ENCODE data around the gene SLC30A2. TPM values are rescaled to one million over a fixed set of nuclear protein-coding genes. Genes with fewer than 3 reads are reported as not detected.

Gene SLC30A2
- polyA plus RNA-seq, 1 donor from 2014 or later: 0.46 TPM

GRCh38 chr1:26028490-26028980, 17.4 kb downstream of the SLC30A2 start:
- Histone ChIP-seq H3K9ac (ENCODE audit: low read length) (no peak overlapping the region), H4K20me1 (ENCODE audit: insufficient read depth) (no peaks in the 10 kb centered on the region), H3K79me2 (replicated peaks; ENCODE audit: insufficient read depth, low read length) (no peaks in the 10 kb centered on the region), H3K27me3 (ENCODE audit: insufficient read depth, low read depth, low read length) (no peaks in the 10 kb centered on the region), H3K4me2 (ENCODE audit: low read length) (no peak overlapping the region), H3K27ac (ENCODE audit: low read length) (no peak overlapping the region), H3K9me3 (ENCODE audit: low read length) (no peaks in the 10 kb centered on the region), H2AFZ (ENCODE audit: low read depth, low read length) (no peak overlapping the region), H3F3A (ENCODE audit: insufficient read depth, low read length, poor library complexity, severe bottlenecking) (no peaks in the 10 kb centered on the region), H3K4me3 (ENCODE audit: low read length) (no peak overlapping the region), H3K9me2 (ENCODE audit: insufficient read depth, low read length) (no peaks in the 10 kb centered on the region), H3K36me3 (ENCODE audit: insufficient read depth, low read length) (no peaks in the 10 kb centered on the region)
- TF ChIP-seq MXI1 (conservative IDR thresholded peaks at IDR 0.05; ENCODE audit: poor library complexity, severe bottlenecking) (no peak), EZH2 (IDR thresholded peaks at IDR 0.05; ENCODE audit: borderline replicate concordance, insufficient read depth, low read length, poor library complexity, severe bottlenecking) (no peak), POLR2AphosphoS5 (IDR thresholded peaks at IDR 0.05) (no peak), RAD21 (conservative IDR thresholded peaks at IDR 0.05) (no peak), CTCF (IDR thresholded peaks at IDR 0.05; ENCODE audit: poor library complexity, severe bottlenecking) (no peak), SMC3 (conservative IDR thresholded peaks at IDR 0.05; ENCODE audit: poor library complexity) (no peak), EP300 (conservative IDR thresholded peaks at IDR 0.05; ENCODE audit: poor library complexity, severe bottlenecking) (no peak), TAF1 (IDR thresholded peaks at IDR 0.05; ENCODE audit: low read depth) (no peak), REST (IDR thresholded peaks at IDR 0.05; ENCODE audit: borderline replicate concordance) (no peak)

GRCh38 chr1:26027716-26028489, 18.0 kb downstream of the SLC30A2 start:
- Histone ChIP-seq H3F3A (ENCODE audit: insufficient read depth, low read length, poor library complexity, severe bottlenecking) (no peaks in the 10 kb centered on the region), H3K36me3 (ENCODE audit: insufficient read depth, low read length) (no peaks in the 10 kb centered on the region), H3K9ac (ENCODE audit: low read length) (no peak overlapping the region), H2AFZ (ENCODE audit: low read depth, low read length) (no peak overlapping the region), H3K4me2 (ENCODE audit: low read length) (no peak overlapping the region), H3K9me3 (ENCODE audit: low read length) (no peaks in the 10 kb centered on the region), H4K20me1 (ENCODE audit: insufficient read depth) (no peaks in the 10 kb centered on the region), H3K4me3 (ENCODE audit: low read length) (no peak overlapping the region), H3K79me2 (replicated peaks; ENCODE audit: insufficient read depth, low read length) (no peaks in the 10 kb centered on the region), H3K27ac (ENCODE audit: low read length) (no peak overlapping the region), H3K27me3 (ENCODE audit: insufficient read depth, low read depth, low read length) (no peaks in the 10 kb centered on the region), H3K9me2 (ENCODE audit: insufficient read depth, low read length) (no peaks in the 10 kb centered on the region)
- TF ChIP-seq EP300 (conservative IDR thresholded peaks at IDR 0.05; ENCODE audit: poor library complexity, severe bottlenecking) (no peak), RAD21 (conservative IDR thresholded peaks at IDR 0.05) (no peak), SMC3 (conservative IDR thresholded peaks at IDR 0.05; ENCODE audit: poor library complexity) (no peak), REST (IDR thresholded peaks at IDR 0.05; ENCODE audit: borderline replicate concordance) (no peak), TAF1 (IDR thresholded peaks at IDR 0.05; ENCODE audit: low read depth) (no peak), CTCF (IDR thresholded peaks at IDR 0.05; ENCODE audit: poor library complexity, severe bottlenecking) (no peak), MXI1 (conservative IDR thresholded peaks at IDR 0.05; ENCODE audit: poor library complexity, severe bottlenecking) (no peak), EZH2 (IDR thresholded peaks at IDR 0.05; ENCODE audit: borderline replicate concordance, insufficient read depth, low read length, poor library complexity, severe bottlenecking) (no peak), POLR2AphosphoS5 (IDR thresholded peaks at IDR 0.05) (no peak)
